Measurements from ENCODE around the gene NAGK.

The NAGK gene

DNA sequence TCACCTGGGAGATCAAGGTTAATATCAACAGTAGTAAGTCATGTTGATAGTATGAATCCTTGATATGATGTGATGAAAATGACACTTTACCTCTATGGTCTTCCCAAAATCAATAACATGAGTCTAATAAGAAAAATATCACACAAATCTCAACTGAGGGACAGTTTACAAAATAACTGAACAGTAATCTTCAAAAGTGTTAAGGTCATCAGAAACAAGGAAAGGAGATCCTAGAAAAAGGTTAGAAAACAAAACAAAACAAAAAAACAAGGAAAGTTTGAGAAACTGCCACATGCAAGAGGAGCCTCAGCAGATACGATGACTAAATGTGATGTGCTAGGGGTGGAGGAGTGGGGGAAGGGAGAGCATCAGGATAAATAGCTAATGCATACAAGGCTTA, 45.4 kb downstream of the NAGK start:
- Mint-ChIP-seq H3K27ac (no peak overlapping the region), H3K4me1 (no peaks in the 10 kb centered on the region)
- TF ChIP-seq, protein P1, sequence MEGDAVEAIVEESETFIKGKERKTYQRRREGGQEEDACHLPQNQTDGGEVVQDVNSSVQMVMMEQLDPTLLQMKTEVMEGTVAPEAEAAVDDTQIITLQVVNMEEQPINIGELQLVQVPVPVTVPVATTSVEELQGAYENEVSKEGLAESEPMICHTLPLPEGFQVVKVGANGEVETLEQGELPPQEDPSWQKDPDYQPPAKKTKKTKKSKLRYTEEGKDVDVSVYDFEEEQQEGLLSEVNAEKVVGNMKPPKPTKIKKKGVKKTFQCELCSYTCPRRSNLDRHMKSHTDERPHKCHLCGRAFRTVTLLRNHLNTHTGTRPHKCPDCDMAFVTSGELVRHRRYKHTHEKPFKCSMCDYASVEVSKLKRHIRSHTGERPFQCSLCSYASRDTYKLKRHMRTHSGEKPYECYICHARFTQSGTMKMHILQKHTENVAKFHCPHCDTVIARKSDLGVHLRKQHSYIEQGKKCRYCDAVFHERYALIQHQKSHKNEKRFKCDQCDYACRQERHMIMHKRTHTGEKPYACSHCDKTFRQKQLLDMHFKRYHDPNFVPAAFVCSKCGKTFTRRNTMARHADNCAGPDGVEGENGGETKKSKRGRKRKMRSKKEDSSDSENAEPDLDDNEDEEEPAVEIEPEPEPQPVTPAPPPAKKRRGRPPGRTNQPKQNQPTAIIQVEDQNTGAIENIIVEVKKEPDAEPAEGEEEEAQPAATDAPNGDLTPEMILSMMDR (IDR thresholded peaks at IDR 0.05) = no peak

DNA sequence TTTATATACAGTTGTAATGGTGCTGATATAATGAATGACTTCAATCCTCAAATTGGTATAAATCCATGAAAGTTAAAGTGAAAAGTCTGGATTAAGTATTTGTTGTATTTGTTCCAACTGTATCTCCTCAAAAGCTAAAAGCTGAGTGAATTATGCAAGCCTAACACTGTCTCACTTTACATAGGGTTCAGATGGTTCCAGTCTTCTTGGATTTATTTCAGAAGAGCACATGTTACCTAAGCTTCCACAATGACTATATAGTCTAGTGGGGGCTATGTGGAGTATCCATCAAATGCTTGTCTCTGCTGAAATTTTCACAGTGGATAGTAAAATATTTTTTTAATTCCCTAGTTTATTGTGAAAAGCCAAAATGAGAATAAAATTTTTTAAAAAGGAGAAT, 48.6 kb downstream of the NAGK start:
- Mint-ChIP-seq H3K4me3 (no peak overlapping the region), H3K27me3 (ENCODE audit: low read depth, poor library complexity) (no peaks in the 10 kb centered on the region), H3K27ac (no peak overlapping the region), H3K36me3 (ENCODE audit: low read depth) (peaks cover 68% of the 10 kb centered on the region), H3K9me3 (peaks cover 4% of the 10 kb centered on the region), H3K4me1 (no peaks in the 10 kb centered on the region)
- TF ChIP-seq, protein P1 (IDR thresholded peaks at IDR 0.05) = no peak
- no peak for DNase-seq

More for the DNA sequence above, 45.4 kb downstream of the NAGK start:
- no peaks in the 10 kb centered on the region for H3K27me3 Mint-ChIP-seq (ENCODE audit: low read depth, poor library complexity)
- DNase-seq = no peak
- H3K9me3 Mint-ChIP-seq = peaks cover 4% of the 10 kb centered on the region
- no peak overlapping the region for H3K4me3 Mint-ChIP-seq
- peaks cover 55% of the 10 kb centered on the region for H3K36me3 Mint-ChIP-seq (ENCODE audit: low read depth)

- Mint-ChIP-seq H3K4me1 (no peaks in the 10 kb centered on the region), H3K36me3 (ENCODE audit: low read depth) (peaks cover 66% of the 10 kb centered on the region), H3K27ac (peak overlapping the region; percentile 54), H3K4me3 (no peak overlapping the region), H3K9me3 (peaks cover 10% of the 10 kb centered on the region), H3K27me3 (ENCODE audit: low read depth, poor library complexity) (no peaks in the 10 kb centered on the region)
- no peak for DNase-seq
- TF ChIP-seq, protein P1 (IDR thresholded peaks at IDR 0.05) = no peak
Measured at GRCh38 chr2:71120195-71120594, 51.7 kb downstream of the NAGK start.

GRCh38 chr2:71121479-71121878, 53.0 kb downstream of the NAGK start:
- Mint-ChIP-seq H3K27me3 (ENCODE audit: low read depth, poor library complexity) (no peaks in the 10 kb centered on the region), H3K4me3 (no peak overlapping the region), H3K4me1 (no peaks in the 10 kb centered on the region), H3K36me3 (ENCODE audit: low read depth) (peaks cover 60% of the 10 kb centered on the region), H3K9me3 (peaks cover 10% of the 10 kb centered on the region), H3K27ac (no peak overlapping the region)
- TF ChIP-seq, protein P1 (IDR thresholded peaks at IDR 0.05) = no peak
- DNase-seq = no peak

DNA sequence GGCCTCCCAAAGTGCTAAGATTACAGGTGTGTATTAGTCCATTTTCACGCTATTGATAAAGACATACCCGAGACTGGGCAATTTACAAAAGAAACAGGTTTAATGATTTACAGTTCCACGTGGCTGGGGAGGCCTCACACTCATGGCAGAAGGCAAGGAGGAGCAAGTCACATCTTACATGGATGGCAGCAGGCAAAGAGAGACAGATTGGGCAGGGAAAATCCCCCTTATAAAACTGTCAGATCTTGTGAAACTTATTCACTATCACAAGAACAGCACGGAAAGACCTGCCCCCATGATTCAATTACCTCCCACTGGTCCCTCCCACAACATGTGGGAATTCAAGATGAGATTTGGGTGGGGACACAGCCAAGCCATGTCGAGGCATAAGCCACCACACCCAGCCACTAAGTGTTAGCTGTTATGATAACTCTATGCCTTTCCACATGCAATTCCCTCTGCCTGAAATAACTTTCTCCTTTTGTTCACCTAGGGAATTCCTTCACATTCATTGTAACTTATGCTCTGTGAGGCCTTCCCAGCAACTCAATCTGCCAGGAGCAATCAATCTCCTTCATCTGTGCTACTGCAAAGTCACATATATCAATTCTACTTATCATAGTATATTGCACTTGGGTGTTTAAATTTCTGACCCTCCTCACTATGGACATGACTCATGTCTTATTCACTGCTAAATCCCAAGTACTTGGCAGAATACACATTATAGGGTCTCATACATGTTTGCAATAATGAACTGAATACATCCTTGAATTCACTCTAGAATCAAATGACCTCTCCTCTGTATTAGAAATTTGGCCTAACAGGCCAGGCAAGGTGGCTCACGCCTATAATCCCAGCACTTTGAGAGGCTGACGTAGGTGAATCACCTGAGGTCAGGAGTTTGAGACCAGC, 54.2 kb downstream of the NAGK start:
- no peak overlapping the region for H3K27ac Mint-ChIP-seq
- peaks cover 5% of the 10 kb centered on the region for H3K4me1 Mint-ChIP-seq
- peaks cover 10% of the 10 kb centered on the region for H3K9me3 Mint-ChIP-seq
- DNase-seq = no peak
- TF ChIP-seq, protein P1 (IDR thresholded peaks at IDR 0.05) = no peak
- no peak overlapping the region for H3K4me3 Mint-ChIP-seq
- H3K27me3 Mint-ChIP-seq (ENCODE audit: low read depth, poor library complexity) = no peaks in the 10 kb centered on the region
- peaks cover 57% of the 10 kb centered on the region for H3K36me3 Mint-ChIP-seq (ENCODE audit: low read depth)
